ENCODE results near the gene AKR7A3.
A peak's percentile ranks its signal among the peaks of the same experiment; 100 is the strongest.

Gene AKR7A3

GRCh38 chr1:19257178-19257914 lies 31.2 kb downstream of the AKR7A3 start:
- TF ChIP-seq, protein P1, sequence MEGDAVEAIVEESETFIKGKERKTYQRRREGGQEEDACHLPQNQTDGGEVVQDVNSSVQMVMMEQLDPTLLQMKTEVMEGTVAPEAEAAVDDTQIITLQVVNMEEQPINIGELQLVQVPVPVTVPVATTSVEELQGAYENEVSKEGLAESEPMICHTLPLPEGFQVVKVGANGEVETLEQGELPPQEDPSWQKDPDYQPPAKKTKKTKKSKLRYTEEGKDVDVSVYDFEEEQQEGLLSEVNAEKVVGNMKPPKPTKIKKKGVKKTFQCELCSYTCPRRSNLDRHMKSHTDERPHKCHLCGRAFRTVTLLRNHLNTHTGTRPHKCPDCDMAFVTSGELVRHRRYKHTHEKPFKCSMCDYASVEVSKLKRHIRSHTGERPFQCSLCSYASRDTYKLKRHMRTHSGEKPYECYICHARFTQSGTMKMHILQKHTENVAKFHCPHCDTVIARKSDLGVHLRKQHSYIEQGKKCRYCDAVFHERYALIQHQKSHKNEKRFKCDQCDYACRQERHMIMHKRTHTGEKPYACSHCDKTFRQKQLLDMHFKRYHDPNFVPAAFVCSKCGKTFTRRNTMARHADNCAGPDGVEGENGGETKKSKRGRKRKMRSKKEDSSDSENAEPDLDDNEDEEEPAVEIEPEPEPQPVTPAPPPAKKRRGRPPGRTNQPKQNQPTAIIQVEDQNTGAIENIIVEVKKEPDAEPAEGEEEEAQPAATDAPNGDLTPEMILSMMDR (IDR thresholded peaks at IDR 0.05) = no peak

DNA sequence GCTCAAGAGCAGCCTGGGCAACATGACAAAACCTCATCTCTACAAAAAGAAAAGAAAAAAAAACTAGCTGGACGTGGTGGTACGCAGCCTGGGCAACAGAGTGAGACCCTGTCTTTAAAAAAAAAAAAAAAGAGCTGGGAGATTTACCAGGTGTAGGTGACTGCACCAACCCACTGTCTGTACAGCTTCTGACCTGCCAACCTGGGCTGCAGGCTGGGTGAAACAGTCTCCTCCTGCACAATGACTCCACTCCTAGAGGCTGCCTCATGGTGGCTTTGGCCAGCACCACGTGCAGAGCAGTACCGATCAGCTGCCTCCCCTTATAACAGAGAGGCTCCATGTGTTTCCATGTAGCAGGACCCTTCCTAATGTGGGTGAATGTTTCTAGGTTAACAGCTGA lies 33.3 kb downstream of the AKR7A3 start:
- TF ChIP-seq, protein P1 (IDR thresholded peaks at IDR 0.05) = no peak

DNA sequence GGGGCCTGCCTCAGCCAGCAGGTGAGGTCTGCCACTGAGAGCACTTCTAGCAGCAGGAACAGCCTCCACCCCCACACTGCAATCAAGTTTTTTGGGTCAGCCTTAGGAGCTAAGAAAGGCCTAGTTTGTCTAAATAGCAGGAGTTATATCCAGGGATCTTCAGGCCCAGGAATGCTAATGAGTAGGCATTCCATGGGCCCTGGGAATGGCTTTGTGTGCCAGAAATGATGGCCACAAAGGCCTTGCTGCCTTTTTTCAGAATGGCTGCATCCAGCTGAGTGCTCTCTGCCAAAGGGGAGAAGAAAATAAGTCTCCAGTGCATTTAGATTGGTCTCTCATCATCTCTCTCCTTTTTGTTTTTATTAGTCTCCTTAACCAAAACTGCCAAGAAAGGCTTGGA lies 34.2 kb downstream of the AKR7A3 start:
- TF ChIP-seq, protein P1 (IDR thresholded peaks at IDR 0.05) = no peak

DNA sequence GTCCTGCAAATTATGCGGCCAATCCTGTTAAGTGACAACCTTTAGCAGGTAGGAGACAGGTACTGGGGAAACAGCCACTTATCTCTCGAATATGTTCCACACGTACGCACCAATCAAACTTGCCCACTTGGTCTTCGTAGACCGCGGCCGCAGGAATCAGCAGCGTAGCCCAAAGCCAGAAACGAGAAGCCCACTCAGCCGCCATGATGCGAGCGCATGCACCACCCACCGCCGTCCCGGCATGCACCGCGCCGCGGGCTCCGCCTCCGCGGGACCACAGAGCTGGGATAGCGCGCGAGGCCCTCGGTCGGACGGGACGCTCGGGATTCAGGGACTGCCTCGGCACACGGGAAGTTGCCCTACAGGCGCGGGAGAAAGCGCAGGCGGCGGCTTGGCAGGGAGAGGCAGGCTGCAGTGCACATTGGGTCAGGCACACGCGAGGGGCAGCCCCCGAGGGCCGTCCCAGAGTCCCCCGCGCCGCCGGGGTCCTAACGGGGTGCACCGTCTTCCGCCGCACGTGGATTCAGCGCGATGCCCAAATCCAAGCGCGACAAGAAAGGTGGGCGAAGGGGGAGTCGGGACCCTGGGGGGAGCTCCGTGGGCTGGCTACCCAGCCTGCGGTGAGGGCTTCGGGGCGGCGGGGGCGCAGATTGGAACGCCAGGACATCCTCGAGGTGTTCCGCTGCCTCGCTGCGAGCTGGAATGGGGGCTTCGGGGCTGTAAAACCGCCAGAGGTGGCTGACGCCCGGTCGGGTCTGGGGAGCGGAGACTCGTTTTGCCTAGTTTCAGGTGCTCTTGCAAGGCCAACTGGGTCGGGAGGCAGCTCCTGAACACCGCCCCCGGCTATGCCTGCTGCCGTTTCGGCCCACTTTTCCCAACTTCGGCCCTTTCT lies 37.0 kb downstream of the AKR7A3 start, which contains the start of the genes EMC1 and MRTO4:
Gene EMC1 (minus strand): TSS at position 220 of the 892 bp plus-strand sequence. CDS start 15 bp downstream, at position 205.
Gene MRTO4 (plus strand): TSS at position 501 of the 892 bp plus-strand sequence. CDS start 31 bp downstream, at position 532.
- TF ChIP-seq, protein P1 (IDR thresholded peaks at IDR 0.05) = no peak

DNA sequence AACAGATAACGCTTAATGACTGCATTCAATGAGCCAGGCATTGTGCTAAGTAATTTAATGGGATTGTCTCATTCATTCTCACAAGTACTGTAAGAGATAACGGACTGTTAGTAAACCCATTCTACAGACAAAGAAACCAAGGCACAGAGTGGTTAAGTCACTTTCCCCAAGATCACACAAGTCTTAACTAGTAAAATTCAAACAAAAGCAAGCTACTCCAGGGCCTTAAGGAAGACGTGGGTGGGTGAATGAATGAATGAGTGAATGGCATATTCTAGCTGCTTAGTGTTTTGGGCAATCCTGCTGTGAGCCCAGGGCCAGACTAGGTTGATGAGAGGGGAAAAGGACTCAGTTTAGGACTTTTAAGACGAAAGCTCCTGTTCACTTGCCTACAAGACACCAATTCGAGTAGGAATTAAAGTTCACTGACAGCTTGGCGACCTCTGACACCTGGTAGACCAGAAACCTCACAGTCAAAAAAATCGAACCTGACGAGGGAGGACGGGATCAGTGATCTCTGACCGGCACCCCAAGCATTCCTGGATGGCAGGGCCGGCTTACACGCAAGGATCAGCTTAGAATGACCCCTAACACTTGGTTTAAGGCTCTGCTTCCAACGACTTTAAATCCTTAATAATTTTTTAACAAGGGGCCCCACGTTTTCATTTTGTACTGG lies 37.8 kb downstream of the AKR7A3 start:
- TF ChIP-seq, protein P1 (IDR thresholded peaks at IDR 0.05) = no peak

DNA sequence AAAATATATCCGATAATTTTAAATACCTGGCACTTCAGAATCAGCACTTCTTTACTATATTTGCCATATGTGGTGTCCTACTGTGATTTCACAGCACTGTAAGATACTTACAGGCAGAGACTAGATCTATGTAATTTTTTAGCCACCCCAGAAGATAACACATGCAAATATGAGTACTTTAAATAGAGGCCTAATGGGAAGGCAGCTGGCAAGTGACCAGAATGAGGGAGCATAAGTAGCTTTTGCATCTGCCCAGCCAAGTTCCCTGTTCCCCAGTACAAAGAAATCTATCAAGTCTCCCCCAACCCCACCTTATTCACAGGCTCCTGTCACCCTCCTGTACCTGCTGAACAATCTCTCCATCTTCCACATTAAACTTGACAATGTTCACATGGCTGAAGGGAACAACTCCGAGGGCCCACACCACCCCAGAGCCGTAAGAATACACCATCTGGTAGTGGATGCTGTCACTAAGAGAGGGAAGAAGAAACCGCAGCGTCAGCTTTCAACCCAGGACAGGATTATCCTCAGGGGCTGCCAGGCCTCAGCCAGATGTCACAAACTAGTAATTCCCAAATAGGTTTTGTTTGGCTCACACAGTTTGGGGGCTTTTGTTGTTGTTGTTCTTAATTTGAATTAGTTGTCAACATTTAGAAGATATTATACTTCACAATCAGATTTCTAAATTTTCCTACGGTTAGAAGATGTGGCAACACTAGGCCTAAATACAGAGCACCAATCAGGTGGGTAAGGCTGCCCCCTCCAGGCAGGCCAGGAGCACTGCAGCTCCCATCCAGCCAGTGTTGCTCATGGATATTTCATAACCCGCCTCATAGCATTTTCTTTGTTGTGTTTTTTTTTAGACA lies 47.7 kb downstream of the AKR7A3 start:
- TF ChIP-seq, protein P1 (IDR thresholded peaks at IDR 0.05) = peak; percentile 86
